LNCaP clone FGC (cell line): ENCODE measurements around the gene DDX6.
A peak's percentile ranks its signal among the peaks of the same experiment; 100 is the strongest.
"Not testable (repeated sequence)": the region's sequence is repeated elsewhere in the genome, so short reads cannot be mapped to it uniquely, and the experiment has no call there.

Experiments
- DNase-seq: peaks from one replicate; pipeline ENCODE4 v3.0.0-alpha.2; 2011; ENCODE audit warnings: low read depth
- H3K4me3 ChIP-seq: 2 replicates; pipeline ENCODE4 v1.5.1; 2011; ENCODE audit warnings: mild to moderate bottlenecking, low read depth, low read length, control low read depth
- TF ChIP-seq, protein P1 (sequence below): IDR thresholded peaks from 2 replicates; pipeline ENCODE4 v1.5.1; 2012; ENCODE audit warnings: mild to moderate bottlenecking; ENCODE audit not compliant: control insufficient read depth, insufficient read depth; ENCODE audit errors: extremely low read depth

Gene DDX6, protein sequence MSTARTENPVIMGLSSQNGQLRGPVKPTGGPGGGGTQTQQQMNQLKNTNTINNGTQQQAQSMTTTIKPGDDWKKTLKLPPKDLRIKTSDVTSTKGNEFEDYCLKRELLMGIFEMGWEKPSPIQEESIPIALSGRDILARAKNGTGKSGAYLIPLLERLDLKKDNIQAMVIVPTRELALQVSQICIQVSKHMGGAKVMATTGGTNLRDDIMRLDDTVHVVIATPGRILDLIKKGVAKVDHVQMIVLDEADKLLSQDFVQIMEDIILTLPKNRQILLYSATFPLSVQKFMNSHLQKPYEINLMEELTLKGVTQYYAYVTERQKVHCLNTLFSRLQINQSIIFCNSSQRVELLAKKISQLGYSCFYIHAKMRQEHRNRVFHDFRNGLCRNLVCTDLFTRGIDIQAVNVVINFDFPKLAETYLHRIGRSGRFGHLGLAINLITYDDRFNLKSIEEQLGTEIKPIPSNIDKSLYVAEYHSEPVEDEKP

DNA sequence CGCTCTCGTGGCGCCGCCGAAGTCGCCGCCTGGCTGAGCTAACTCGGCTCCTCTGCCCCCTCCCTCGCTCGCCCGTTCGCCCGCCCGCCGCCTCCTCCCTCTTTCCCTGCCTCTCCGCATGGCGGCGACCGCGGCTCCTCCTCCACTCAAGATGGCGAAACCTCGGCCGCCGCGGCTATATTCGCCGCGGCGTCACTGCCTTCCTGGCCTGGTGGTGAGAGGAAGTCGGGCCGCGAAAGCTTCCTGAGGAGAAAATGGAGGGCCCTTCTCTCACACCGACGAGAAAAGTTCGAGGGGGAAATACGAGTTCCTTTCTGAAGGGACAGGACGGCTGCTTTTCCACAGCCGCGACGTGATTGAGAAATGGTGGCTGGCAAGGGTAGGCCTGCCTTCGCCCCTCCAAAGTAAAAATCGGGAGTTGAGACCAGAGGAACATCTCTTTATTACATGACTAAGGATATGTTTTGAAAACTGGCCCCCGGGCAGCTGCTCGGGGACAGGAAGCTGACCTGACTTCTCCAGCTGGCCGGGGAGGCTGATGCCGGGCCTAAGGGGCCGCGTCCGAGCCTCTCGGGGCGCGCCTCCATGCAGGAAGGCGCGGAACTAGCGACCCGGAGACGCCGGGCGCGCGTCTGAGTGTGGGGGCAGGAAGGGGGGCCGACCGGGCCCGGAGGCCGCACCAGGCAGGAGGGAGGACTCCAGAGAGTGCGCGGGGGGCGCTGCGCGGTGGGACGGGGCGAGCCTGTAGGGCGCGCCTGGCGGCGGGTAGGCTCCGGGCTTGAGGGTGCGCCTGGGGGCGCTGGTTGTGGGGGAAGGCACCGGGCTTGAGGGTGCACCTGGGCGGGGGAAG, at the start of gene DDX6:
TSS of gene DDX6 (minus strand) at position 54 of the 850 bp plus-strand sequence. CDS start 4,913 bp downstream, outside the sequence.
- peak within 1 kb of the TSS; percentile 96 for H3K4me3 ChIP-seq
- DNase-seq = peak; percentile 61
- TF ChIP-seq, protein P1, sequence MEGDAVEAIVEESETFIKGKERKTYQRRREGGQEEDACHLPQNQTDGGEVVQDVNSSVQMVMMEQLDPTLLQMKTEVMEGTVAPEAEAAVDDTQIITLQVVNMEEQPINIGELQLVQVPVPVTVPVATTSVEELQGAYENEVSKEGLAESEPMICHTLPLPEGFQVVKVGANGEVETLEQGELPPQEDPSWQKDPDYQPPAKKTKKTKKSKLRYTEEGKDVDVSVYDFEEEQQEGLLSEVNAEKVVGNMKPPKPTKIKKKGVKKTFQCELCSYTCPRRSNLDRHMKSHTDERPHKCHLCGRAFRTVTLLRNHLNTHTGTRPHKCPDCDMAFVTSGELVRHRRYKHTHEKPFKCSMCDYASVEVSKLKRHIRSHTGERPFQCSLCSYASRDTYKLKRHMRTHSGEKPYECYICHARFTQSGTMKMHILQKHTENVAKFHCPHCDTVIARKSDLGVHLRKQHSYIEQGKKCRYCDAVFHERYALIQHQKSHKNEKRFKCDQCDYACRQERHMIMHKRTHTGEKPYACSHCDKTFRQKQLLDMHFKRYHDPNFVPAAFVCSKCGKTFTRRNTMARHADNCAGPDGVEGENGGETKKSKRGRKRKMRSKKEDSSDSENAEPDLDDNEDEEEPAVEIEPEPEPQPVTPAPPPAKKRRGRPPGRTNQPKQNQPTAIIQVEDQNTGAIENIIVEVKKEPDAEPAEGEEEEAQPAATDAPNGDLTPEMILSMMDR = peak; percentile 48

DNA sequence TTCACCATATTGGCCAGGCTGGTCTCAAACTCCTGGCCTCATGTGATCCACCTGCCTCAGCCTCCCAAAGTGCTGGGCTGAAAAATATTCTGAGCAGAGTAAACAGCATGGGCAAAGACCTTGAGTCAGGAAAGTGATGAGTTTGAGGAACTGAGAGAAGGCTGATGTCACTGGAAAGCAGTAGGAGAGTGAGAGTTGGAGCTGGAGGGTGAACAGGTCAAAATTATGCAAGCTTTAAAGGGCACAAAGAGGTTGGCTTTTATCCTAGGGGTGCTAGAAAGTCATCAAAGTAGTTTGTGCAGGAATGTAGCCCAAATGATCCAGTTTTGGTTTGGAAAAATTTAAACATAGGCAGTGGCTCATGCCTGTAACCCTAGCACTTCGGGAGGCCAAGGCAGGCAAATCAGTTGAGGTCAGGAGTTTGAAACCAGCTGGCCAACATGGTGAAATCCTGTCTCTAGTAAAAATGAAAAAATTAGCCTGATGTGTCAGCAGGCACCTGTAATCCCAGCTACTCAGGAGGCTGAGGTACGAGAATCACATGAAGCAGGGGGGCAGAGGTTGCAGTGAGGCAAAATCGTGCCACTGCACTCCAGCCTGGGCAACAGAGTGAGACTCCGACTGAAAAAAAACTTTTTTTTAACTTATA, 48.1 kb upstream of the DDX6 start:
- TF ChIP-seq, protein P1 = no peak
- H3K4me3 ChIP-seq = no peak overlapping the region
- no peak for DNase-seq

DNA sequence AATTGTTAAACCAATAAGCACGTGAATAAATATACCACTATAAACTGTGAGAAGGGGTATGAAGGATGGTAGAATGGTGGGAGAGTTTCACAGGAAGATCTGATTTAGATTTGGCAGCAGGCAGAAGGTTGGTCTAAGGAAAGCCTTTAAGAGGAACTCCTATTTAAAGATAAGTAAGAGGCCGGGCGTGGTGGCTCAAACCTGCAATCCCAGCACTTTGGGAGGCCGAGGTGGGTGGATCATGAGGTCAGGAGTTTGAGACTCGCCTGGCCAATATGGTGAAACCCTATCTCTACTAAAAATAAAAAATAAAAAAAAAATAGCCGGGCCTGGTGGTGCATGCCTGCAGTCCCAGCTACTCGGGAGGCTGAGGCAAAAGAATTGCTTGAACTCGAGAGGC, 46.9 kb upstream of the DDX6 start:
- no peak overlapping the region for H3K4me3 ChIP-seq
- TF ChIP-seq, protein P1 = no peak
- DNase-seq = no peak

DNA sequence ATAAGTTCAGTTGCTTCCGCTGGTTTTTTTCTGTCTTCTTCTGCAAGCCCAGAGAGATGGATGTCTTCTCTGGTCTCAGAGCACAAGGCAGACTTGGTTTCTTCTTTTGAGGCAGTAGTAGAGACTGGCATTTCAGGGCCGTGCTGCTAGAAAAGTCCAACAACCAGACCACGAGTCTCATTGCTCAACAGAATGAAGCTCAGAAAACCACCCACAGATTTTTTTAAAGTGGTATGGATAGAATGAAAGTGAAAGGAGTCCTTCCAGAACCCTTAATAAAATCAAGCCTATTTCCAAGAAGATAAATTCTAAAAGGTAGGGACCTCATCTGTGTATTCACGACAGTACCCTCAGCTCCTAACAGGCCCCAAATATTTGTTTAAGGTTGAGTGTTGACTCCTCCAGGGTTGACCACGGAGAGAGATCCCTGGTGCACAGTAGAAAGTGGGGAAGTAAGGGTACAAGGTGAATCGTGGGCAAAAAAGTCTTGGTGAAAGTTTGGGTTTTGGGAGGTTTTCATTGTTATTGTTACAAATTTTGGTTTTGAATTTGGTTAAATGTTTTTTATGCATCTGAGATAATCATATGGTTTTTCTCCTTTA, 43.6 kb upstream of the DDX6 start:
- no peak overlapping the region for H3K4me3 ChIP-seq
- TF ChIP-seq, protein P1 = no peak
- no peak for DNase-seq

DNA sequence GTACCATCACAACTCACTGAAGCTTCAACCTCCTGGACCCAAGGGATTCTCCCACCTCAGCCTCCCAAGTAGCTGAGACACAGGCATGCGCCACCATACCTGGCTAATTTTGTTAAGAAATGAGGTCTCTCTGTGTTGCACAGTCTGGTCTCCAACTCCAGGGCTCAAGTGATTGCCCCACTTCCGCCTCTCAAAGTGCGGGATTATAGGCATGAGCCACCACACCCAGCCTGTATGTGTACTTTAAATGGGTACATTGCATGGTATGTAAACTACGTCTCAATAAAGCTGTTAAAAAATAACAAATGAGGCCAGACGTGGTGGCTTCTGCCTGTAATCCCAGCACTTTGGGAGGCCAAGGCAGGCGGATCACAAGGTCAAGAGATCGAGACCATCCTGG, 36.2 kb upstream of the DDX6 start:
- H3K4me3 ChIP-seq = no peak overlapping the region
- TF ChIP-seq, protein P1 = no peak
- DNase-seq = no peak

DNA sequence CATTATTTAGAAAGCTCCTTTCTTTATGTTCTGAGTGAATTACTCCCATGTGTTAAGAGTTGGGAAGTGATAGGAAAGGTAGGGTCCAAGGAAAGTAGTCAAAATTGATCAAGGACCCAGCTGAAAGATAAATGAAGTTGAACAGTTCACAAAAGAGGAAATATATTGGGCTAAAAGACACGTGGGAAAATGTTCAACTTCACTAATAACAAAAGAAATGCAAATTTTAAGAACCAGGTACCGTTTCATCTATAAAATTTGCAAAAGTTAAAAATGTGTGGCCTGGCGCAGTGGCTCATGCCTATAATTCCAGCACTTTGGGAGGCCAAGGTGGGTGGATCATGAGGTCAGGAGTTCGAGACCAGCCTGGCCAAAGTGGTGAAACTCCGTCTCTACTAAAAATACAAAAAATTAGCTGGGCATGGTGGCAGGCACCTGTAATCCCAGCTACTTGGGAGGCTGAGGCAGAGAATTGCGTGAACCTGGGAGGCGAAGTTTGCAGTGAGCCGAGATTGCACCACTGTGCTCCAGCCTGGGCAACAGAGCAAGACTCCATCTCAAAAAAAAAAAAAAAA, 32.1 kb upstream of the DDX6 start:
- DNase-seq, H3K4me3 ChIP-seq: not testable (repeated sequence)
